Measurements from ENCODE around the gene PHPT1.
A peak's percentile ranks its signal among the peaks of the same experiment; 100 is the strongest.

The PHPT1 gene

DNA sequence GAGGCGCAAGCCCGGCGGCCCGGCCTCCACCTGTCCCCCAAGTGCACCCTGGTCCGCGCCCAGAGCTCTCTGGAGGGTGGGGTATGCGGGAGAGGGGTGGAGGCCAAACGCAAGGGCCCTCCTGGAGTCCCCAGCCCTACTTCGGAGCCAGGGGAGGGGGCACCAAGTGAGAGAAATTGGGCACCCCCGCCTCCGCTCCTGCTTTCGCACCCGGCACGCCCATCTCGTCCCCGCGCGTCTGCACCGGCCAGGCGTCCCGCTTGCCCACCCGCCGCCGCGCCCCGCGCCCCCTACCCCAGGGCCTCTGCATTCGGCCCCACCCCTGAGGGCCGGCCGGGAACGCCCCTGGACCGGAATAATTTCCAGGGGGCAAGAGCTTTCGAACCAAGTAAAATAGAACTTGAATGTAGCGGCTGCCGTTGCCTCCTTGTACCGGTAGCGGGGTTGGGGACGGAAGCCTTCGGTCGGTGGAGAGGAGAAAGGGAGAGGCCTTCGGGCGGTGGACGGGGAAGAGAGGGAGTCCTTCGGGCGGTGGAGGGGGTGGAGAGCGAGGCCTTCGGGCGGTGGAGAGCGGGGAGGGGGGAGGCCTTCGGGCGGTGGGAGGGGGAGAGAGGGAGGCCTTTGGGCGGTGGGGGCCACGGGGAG is 694 bp upstream of the PHPT1 start:
- H2BK15ac ChIP-seq (ENCODE audit: low read length) = peak overlapping the region; percentile 96
- peaks cover 16 to 26% of the 10 kb centered on the region in 2 donors for H3K36me3 ChIP-seq (replicated peaks in 1 of 2; ENCODE audit: control insufficient read depth in 2 of 2, insufficient read depth in 2 of 2, low read length in 2 of 2)
- peak overlapping the region; percentile 99 for H3K23ac ChIP-seq (ENCODE audit: low read depth, low read length, poor library complexity)
- peak overlapping the region; percentile 97 for H2AFZ ChIP-seq (ENCODE audit: low read length)
- peak overlapping the region; percentile 94 for H3K27ac ChIP-seq (replicated peaks; ENCODE audit: low read length)
- peaks cover 24% of the 10 kb centered on the region for H3K79me1 ChIP-seq (ENCODE audit: low read depth, low read length)
- peak overlapping the region; percentile 43 for H4K8ac ChIP-seq (ENCODE audit: low read depth, low read length)
- H3K4ac ChIP-seq (ENCODE audit: low read length) = peak overlapping the region; percentile 26
- H3K14ac ChIP-seq (ENCODE audit: low read length) = peak overlapping the region; percentile 98
- H3K4me1 ChIP-seq (ENCODE audit: control insufficient read depth in 2 of 2, insufficient read depth in 1 of 2, low read depth in 1 of 2, low read length in 2 of 2) = peaks cover 9 to 19% of the 10 kb centered on the region in 2 donors
- peak overlapping the region; percentile 99 for H2BK5ac ChIP-seq (ENCODE audit: low read length)
- peaks cover 0 to 15% (median 11%) of the 10 kb centered on the region in 3 experiments for H3K27me3 ChIP-seq (ENCODE audit: control insufficient read depth in 3 of 3, insufficient read depth in 3 of 3, low read depth in 1 of 3, low read length in 3 of 3)
- H3K9me3 ChIP-seq (replicated peaks in 1 of 2; ENCODE audit: control insufficient read depth in 2 of 2, insufficient read depth in 1 of 2, low read depth in 1 of 2, low read length in 2 of 2) = peaks cover 0 to 6% of the 10 kb centered on the region in 2 donors
- peak overlapping the region; percentile 98 for H3K4me2 ChIP-seq (ENCODE audit: insufficient read depth, low read length, poor library complexity, severe bottlenecking)
- H3K18ac ChIP-seq (ENCODE audit: low read length) = peak overlapping the region; percentile 97
- peak overlapping the region; percentile 89 to 96 for H3K4me3 ChIP-seq (ENCODE audit: low read length in 2 of 2)
- H2BK12ac ChIP-seq (ENCODE audit: low read length) = peak overlapping the region; percentile 90
- H2BK120ac ChIP-seq (ENCODE audit: low read depth, low read length) = peak overlapping the region; percentile 96
- no CpG with 5 or more reads among the region's 53 CpGs for WGBS, 2 donors (ENCODE audit: extremely low coverage in 2 of 2, insufficient read length in 2 of 2, insufficient replicate concordance in 1 of 2)
- H3K9ac ChIP-seq (ENCODE audit: low read depth, low read length, poor library complexity) = peak overlapping the region; percentile 95
- peak; percentile 27 for DNase-seq (ENCODE audit: low spot score)
- peak overlapping the region; percentile 100 for H2AK5ac ChIP-seq (ENCODE audit: low read depth, low read length)
- no peak overlapping the region for H4K91ac ChIP-seq (ENCODE audit: low read depth, low read length, poor library complexity)

- peak; percentile 46 for DNase-seq (ENCODE audit: low spot score)
- peak overlapping the region; percentile 96 for H2BK15ac ChIP-seq (ENCODE audit: low read length)
- no peak overlapping the region for H2AFZ ChIP-seq (ENCODE audit: low read length)
- no peak overlapping the region for H4K8ac ChIP-seq (ENCODE audit: low read depth, low read length)
- peak overlapping the region; percentile 5 for H2BK120ac ChIP-seq (ENCODE audit: low read depth, low read length)
- H3K4ac ChIP-seq (ENCODE audit: low read length) = peak overlapping the region; percentile 37
- peaks cover 0 to 6% of the 10 kb centered on the region in 2 donors for H3K9me3 ChIP-seq (replicated peaks in 1 of 2; ENCODE audit: control insufficient read depth in 2 of 2, insufficient read depth in 1 of 2, low read depth in 1 of 2, low read length in 2 of 2)
- peak overlapping the region; percentile 63 for H3K27ac ChIP-seq (replicated peaks; ENCODE audit: low read length)
- peaks cover 16 to 26% of the 10 kb centered on the region in 2 donors for H3K36me3 ChIP-seq (replicated peaks in 1 of 2; ENCODE audit: control insufficient read depth in 2 of 2, insufficient read depth in 2 of 2, low read length in 2 of 2)
- peaks cover 23% of the 10 kb centered on the region for H3K79me1 ChIP-seq (ENCODE audit: low read depth, low read length)
- H3K4me1 ChIP-seq (ENCODE audit: control insufficient read depth in 2 of 2, insufficient read depth in 1 of 2, low read depth in 1 of 2, low read length in 2 of 2) = peaks cover 9 to 19% of the 10 kb centered on the region in 2 donors
- no CpG with 5 or more reads among the region's 43 CpGs for WGBS, 2 donors (ENCODE audit: extremely low coverage in 2 of 2, insufficient read length in 2 of 2, insufficient replicate concordance in 1 of 2)
- peak overlapping the region; percentile 4 for H2BK12ac ChIP-seq (ENCODE audit: low read length)
- peak overlapping the region; percentile 86 to 96 for H3K4me3 ChIP-seq (ENCODE audit: low read length in 2 of 2)
- peaks cover 0 to 15% (median 11%) of the 10 kb centered on the region in 3 experiments for H3K27me3 ChIP-seq (ENCODE audit: control insufficient read depth in 3 of 3, insufficient read depth in 3 of 3, low read depth in 1 of 3, low read length in 3 of 3)
- H2AK5ac ChIP-seq (ENCODE audit: low read depth, low read length) = peak overlapping the region; percentile 100
- peak overlapping the region; percentile 88 for H3K9ac ChIP-seq (ENCODE audit: low read depth, low read length, poor library complexity)
- peak overlapping the region; percentile 78 for H3K18ac ChIP-seq (ENCODE audit: low read length)
- H3K23ac ChIP-seq (ENCODE audit: low read depth, low read length, poor library complexity) = peak overlapping the region; percentile 97
- peak overlapping the region; percentile 86 for H3K4me2 ChIP-seq (ENCODE audit: insufficient read depth, low read length, poor library complexity, severe bottlenecking)
- H2BK5ac ChIP-seq (ENCODE audit: low read length) = peak overlapping the region; percentile 84
- no peak overlapping the region for H4K91ac ChIP-seq (ENCODE audit: low read depth, low read length, poor library complexity)
- H3K14ac ChIP-seq (ENCODE audit: low read length) = peak overlapping the region; percentile 21
These were observed 1.0 kb downstream of the PHPT1 start for GRCh38 chr9:136849960-136850865.

GRCh38 chr9:136850866-136851775 is 1.9 kb downstream of the PHPT1 start:
- no peak overlapping the region for H3K4ac ChIP-seq (ENCODE audit: low read length)
- peaks cover 0 to 10% (median 7%) of the 10 kb centered on the region in 3 experiments for H3K27me3 ChIP-seq (ENCODE audit: control insufficient read depth in 3 of 3, insufficient read depth in 3 of 3, low read depth in 1 of 3, low read length in 3 of 3)
- H3K4me3 ChIP-seq (ENCODE audit: low read length in 2 of 2) = peak overlapping the region in 1 of 2 donors; percentile 96
- no peak overlapping the region for H3K9ac ChIP-seq (ENCODE audit: low read depth, low read length, poor library complexity)
- H3K14ac ChIP-seq (ENCODE audit: low read length) = no peak overlapping the region
- H3K23ac ChIP-seq (ENCODE audit: low read depth, low read length, poor library complexity) = no peak overlapping the region
- no peak overlapping the region for H2AFZ ChIP-seq (ENCODE audit: low read length)
- H2BK12ac ChIP-seq (ENCODE audit: low read length) = no peak overlapping the region
- no peak overlapping the region for H2BK15ac ChIP-seq (ENCODE audit: low read length)
- no peak overlapping the region for H4K91ac ChIP-seq (ENCODE audit: low read depth, low read length, poor library complexity)
- peaks cover 21% of the 10 kb centered on the region for H3K79me1 ChIP-seq (ENCODE audit: low read depth, low read length)
- H2BK120ac ChIP-seq (ENCODE audit: low read depth, low read length) = peak overlapping the region; percentile 81
- peak overlapping the region; percentile 100 for H2AK5ac ChIP-seq (ENCODE audit: low read depth, low read length)
- H2BK5ac ChIP-seq (ENCODE audit: low read length) = peak overlapping the region; percentile 84
- no peak overlapping the region for H3K4me2 ChIP-seq (ENCODE audit: insufficient read depth, low read length, poor library complexity, severe bottlenecking)
- no peak for DNase-seq (ENCODE audit: low spot score)
- no CpG with 5 or more reads among the region's 23 CpGs for WGBS, 2 donors (ENCODE audit: extremely low coverage in 2 of 2, insufficient read length in 2 of 2, insufficient replicate concordance in 1 of 2)
- H4K8ac ChIP-seq (ENCODE audit: low read depth, low read length) = no peak overlapping the region
- H3K36me3 ChIP-seq (replicated peaks in 1 of 2; ENCODE audit: control insufficient read depth in 2 of 2, insufficient read depth in 2 of 2, low read length in 2 of 2) = peaks cover 16 to 26% of the 10 kb centered on the region in 2 donors
- H3K18ac ChIP-seq (ENCODE audit: low read length) = no peak overlapping the region
- no peak overlapping the region for H3K27ac ChIP-seq (replicated peaks; ENCODE audit: low read length)
- H3K4me1 ChIP-seq (ENCODE audit: control insufficient read depth in 2 of 2, insufficient read depth in 1 of 2, low read depth in 1 of 2, low read length in 2 of 2) = peaks cover 9 to 19% of the 10 kb centered on the region in 2 donors
- peaks cover 0 to 5% of the 10 kb centered on the region in 2 donors for H3K9me3 ChIP-seq (replicated peaks in 1 of 2; ENCODE audit: control insufficient read depth in 2 of 2, insufficient read depth in 1 of 2, low read depth in 1 of 2, low read length in 2 of 2)

Measured in neuronal stem cell (in vitro differentiated cells).